GM06990 (cell line): ENCODE data around the gene GALNS.
A peak's percentile ranks its signal among the peaks of the same experiment; 100 is the strongest.

ENCODE experiments used
- DNase-seq: peaks from one replicate; pipeline ENCODE4 v3.0.0-alpha.2; 2011; ENCODE audit not compliant: insufficient read length; ENCODE audit errors: extremely low read depth
- H3K27me3 ChIP-seq: replicated peaks from 2 replicates; pipeline ENCODE4 v1.6.0; 2011; ENCODE audit warnings: low read length; ENCODE audit not compliant: control insufficient read depth, insufficient read depth
- H3K36me3 ChIP-seq: 2 replicates; pipeline ENCODE4 v1.5.1; 2011; ENCODE audit warnings: low read length; ENCODE audit not compliant: control insufficient read depth, insufficient read depth
- H3K4me3 ChIP-seq: replicated peaks from 2 replicates; pipeline ENCODE4 v1.5.1; 2011; ENCODE audit warnings: low read depth, mild to moderate bottlenecking, control low read depth, low read length
- TF ChIP-seq, protein P1 (sequence below): IDR thresholded peaks from 2 replicates; pipeline ENCODE4 v1.5.1; 2011; ENCODE audit warnings: low read length, control low read depth, mild to moderate bottlenecking, inconsistent platforms; ENCODE audit not compliant: insufficient read depth, poor library complexity, severe bottlenecking

Gene GALNS

DNA sequence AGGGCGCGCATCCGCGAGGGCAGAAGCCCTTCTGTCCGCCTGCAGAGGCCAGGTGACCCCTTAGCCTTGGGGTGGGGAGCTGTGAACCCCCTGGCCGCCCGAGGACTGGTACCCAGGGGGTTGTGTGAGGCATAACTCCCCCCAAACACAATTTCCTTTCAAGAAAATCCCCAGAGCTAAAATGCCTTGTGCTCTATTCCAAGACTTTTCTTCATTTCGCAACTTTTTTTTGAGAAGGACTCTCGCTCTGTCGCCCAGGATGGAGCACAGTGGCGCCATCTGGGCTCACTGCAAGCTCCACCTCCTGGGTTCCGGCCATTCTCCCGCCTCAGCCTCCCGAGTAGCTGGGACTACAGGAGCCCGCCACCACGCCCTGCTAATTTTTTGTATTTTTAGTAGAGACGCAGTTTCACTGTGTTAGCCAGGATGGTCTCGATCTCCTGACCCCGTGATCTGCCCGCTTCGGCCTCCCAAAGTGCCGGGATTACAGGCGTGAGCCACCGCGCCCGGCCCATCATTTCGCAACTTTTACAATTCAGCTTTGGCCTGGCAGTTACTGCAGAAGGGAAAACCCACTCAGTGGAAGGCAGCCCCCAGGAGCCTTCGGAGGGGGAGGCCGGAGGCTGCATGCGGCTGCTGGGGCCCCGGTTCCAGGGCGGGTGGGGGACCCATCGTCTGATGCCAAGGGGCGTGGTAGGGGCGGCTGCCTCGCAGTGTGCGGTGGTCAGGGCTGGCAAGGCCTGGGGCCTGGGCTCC, 44.1 kb downstream of the GALNS start:
- peak overlapping the region; percentile 88 for H3K4me3 ChIP-seq
- DNase-seq = no peak
- TF ChIP-seq, protein P1, sequence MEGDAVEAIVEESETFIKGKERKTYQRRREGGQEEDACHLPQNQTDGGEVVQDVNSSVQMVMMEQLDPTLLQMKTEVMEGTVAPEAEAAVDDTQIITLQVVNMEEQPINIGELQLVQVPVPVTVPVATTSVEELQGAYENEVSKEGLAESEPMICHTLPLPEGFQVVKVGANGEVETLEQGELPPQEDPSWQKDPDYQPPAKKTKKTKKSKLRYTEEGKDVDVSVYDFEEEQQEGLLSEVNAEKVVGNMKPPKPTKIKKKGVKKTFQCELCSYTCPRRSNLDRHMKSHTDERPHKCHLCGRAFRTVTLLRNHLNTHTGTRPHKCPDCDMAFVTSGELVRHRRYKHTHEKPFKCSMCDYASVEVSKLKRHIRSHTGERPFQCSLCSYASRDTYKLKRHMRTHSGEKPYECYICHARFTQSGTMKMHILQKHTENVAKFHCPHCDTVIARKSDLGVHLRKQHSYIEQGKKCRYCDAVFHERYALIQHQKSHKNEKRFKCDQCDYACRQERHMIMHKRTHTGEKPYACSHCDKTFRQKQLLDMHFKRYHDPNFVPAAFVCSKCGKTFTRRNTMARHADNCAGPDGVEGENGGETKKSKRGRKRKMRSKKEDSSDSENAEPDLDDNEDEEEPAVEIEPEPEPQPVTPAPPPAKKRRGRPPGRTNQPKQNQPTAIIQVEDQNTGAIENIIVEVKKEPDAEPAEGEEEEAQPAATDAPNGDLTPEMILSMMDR = no peak
- peaks cover 20% of the 10 kb centered on the region for H3K36me3 ChIP-seq
- H3K27me3 ChIP-seq = no peaks in the 10 kb centered on the region

GRCh38 chr16:88811769-88812512, 44.8 kb downstream of the GALNS start, which contains the start of gene APRT:
APRT (minus strand) TSS chr16:88811928; CDS start chr16:88811899, 29 bp downstream.
- Histone ChIP-seq H3K36me3 (peaks cover 25% of the 10 kb centered on the region), H3K4me3 (peak within 1 kb of the TSS; percentile 88), H3K27me3 (no peaks in the 10 kb centered on the region)
- TF ChIP-seq, protein P1 = peak; percentile 6
- peak; percentile 97 for DNase-seq

- TF ChIP-seq, protein P1 = no peak
- peak overlapping the region; percentile 88 for H3K4me3 ChIP-seq
- peaks cover 31% of the 10 kb centered on the region for H3K36me3 ChIP-seq
- H3K27me3 ChIP-seq = no peaks in the 10 kb centered on the region
- peak; percentile 88 for DNase-seq
These were observed 45.6 kb downstream of the GALNS start for GRCh38 chr16:88810912-88811768.

GRCh38 chr16:88810166-88810911, 46.4 kb downstream of the GALNS start:
- peaks cover 37% of the 10 kb centered on the region for H3K36me3 ChIP-seq
- peak overlapping the region; percentile 88 for H3K4me3 ChIP-seq
- peak; percentile 61 for DNase-seq
- H3K27me3 ChIP-seq = no peaks in the 10 kb centered on the region
- TF ChIP-seq, protein P1 = no peak

GRCh38 chr16:88809676-88810165, 47.0 kb downstream of the GALNS start:
- H3K4me3 ChIP-seq = peak overlapping the region; percentile 88

More at GRCh38 chr16:88809676-88810165, 47.0 kb downstream of the GALNS start:
- Histone ChIP-seq H3K27me3 (no peaks in the 10 kb centered on the region), H3K36me3 (peaks cover 38% of the 10 kb centered on the region)
- no peak for DNase-seq
- TF ChIP-seq, protein P1 = no peak
